HEK293 (cell line): ENCODE results near the gene KDM3B.

Experiments
- CTCF ChIA-PET: fragments of 350-600 bp; formaldehyde crosslinking; extraction: SDS; loops from one replicate; lab custom pipeline; 2021; ENCODE audit warnings: antibody characterized with exemption; lab: Yijun Ruan, JAX
- POLR2A ChIA-PET: fragments of 300-600 bp; formaldehyde crosslinking; extraction: SDS; loops from one replicate; lab custom pipeline; 2020; ENCODE audit warnings: antibody characterized with exemption, inconsistent platforms; lab: Yijun Ruan, JAX
- H3K27ac ChIP-seq: fragments of 200-500 bp; sonication (Bioruptor generic); 2 replicates; pipeline ENCODE4 v1.5.1; 2014; ENCODE audit warnings: low read depth, low read length, control low read depth, inconsistent platforms; ENCODE audit errors: extremely low read depth
- H3K36me3 ChIP-seq, 2 experiments: fragments of 200-500 bp in 1 of 2; sonication (Bioruptor generic) in 1 of 2; 1 replicate in 1 of 2; 2 replicates in 1 of 2; pipeline ENCODE4 v1.5.1; 2014 to 2017; ENCODE audit warnings: inconsistent platforms in 2 of 2, low read length in 2 of 2; ENCODE audit not compliant: control insufficient read depth in 2 of 2, insufficient read depth in 1 of 2
- H3K4me1 ChIP-seq: fragments of 200-500 bp; sonication (Bioruptor generic); 2 replicates; pipeline ENCODE4 v1.5.1; 2014; ENCODE audit warnings: mild to moderate bottlenecking, low read length, inconsistent platforms; ENCODE audit not compliant: control insufficient read depth, insufficient read depth
- H3K4me3 ChIP-seq: 2 replicates; pipeline ENCODE4 v1.5.1; 2011; ENCODE audit warnings: low read depth, mild to moderate bottlenecking, control low read depth, low read length, moderate library complexity
- H3K9me3 ChIP-seq: fragments of 200-500 bp; sonication (Bioruptor generic); 2 replicates; pipeline ENCODE4 v1.5.1; 2014; ENCODE audit warnings: low read depth, low read length, inconsistent platforms; ENCODE audit not compliant: control insufficient read depth, insufficient read depth
- CTCF ChIP-seq: fragments of 450-650 bp; formaldehyde crosslinking; IDR thresholded peaks from 2 replicates; pipeline ENCODE4 v1.5.1; 2016; ENCODE audit warnings: missing biosample characterization, missing genetic modification characterization
- GLIS1 ChIP-seq: fragments of 450-650 bp; formaldehyde crosslinking; IDR thresholded peaks from 2 replicates; pipeline ENCODE4 v1.5.1; 2016; ENCODE audit warnings: missing biosample characterization, missing genetic modification characterization
- HOXA7 ChIP-seq: sonication (generic); formaldehyde crosslinking; IDR thresholded peaks from 2 replicates; pipeline ENCODE4 v1.8.1; 2022; ENCODE audit warnings: missing genetic modification reagents, borderline replicate concordance
- OSR2 ChIP-seq: fragments of 450-650 bp; formaldehyde crosslinking; IDR thresholded peaks from 2 replicates; pipeline ENCODE4 v1.5.1; 2016; ENCODE audit warnings: missing biosample characterization, missing genetic modification characterization
- PRDM1 ChIP-seq: fragments of 450-650 bp; formaldehyde crosslinking; IDR thresholded peaks from 2 replicates; pipeline ENCODE4; 2016; ENCODE audit warnings: missing biosample characterization, missing genetic modification characterization
- ZBTB20 ChIP-seq: fragments of 450-650 bp; formaldehyde crosslinking; IDR thresholded peaks from 2 replicates; pipeline ENCODE4 v1.5.1; 2016; ENCODE audit warnings: missing biosample characterization, missing genetic modification characterization
- ZIC2 ChIP-seq: fragments of 450-650 bp; formaldehyde crosslinking; IDR thresholded peaks from 2 replicates; pipeline ENCODE4 v1.5.1; 2016; ENCODE audit warnings: missing biosample characterization, missing genetic modification characterization
- ZNF114 ChIP-seq: fragments of 450-650 bp; formaldehyde crosslinking; IDR thresholded peaks from 2 replicates; pipeline ENCODE4 v1.5.0; 2017; ENCODE audit warnings: missing biosample characterization, missing genetic modification characterization
- ZNF24 ChIP-seq: fragments of 450-650 bp; formaldehyde crosslinking; IDR thresholded peaks from 2 replicates; pipeline ENCODE4 v1.5.1; 2016; ENCODE audit warnings: missing biosample characterization, missing genetic modification characterization
- ZNF324 ChIP-seq: fragments of 450-650 bp; formaldehyde crosslinking; IDR thresholded peaks from 2 replicates; pipeline ENCODE4 v1.5.1; 2016; ENCODE audit warnings: missing biosample characterization, missing genetic modification characterization
- ZNF350 ChIP-seq: fragments of 450-650 bp; formaldehyde crosslinking; IDR thresholded peaks from 2 replicates; pipeline ENCODE4 v1.5.0; 2017; ENCODE audit warnings: missing biosample characterization, mild to moderate bottlenecking, missing genetic modification characterization
- ZNF394 ChIP-seq: fragments of 450-650 bp; formaldehyde crosslinking; IDR thresholded peaks from 2 replicates; pipeline ENCODE4 v1.5.1; 2016; ENCODE audit warnings: missing biosample characterization, missing genetic modification characterization, mild to moderate bottlenecking, moderate library complexity, borderline replicate concordance
- ZNF514 ChIP-seq: fragments of 450-650 bp; formaldehyde crosslinking; IDR thresholded peaks from 2 replicates; pipeline ENCODE4 v1.5.1; 2016; ENCODE audit warnings: missing biosample characterization, missing genetic modification characterization
- ZNF544 ChIP-seq: fragments of 450-650 bp; formaldehyde crosslinking; IDR thresholded peaks from 2 replicates; pipeline ENCODE4 v1.5.0; 2017; ENCODE audit warnings: missing biosample characterization, missing genetic modification characterization
- ZNF549 ChIP-seq: fragments of 450-650 bp; IDR thresholded peaks from 2 replicates; pipeline ENCODE4 v1.5.1; 2018; ENCODE audit warnings: missing biosample characterization, missing genetic modification characterization, mild to moderate bottlenecking, inconsistent platforms, moderate library complexity
- ZNF629 ChIP-seq: fragments of 450-650 bp; formaldehyde crosslinking; IDR thresholded peaks from 2 replicates; pipeline ENCODE4 v1.5.1; 2017; ENCODE audit warnings: missing biosample characterization, missing genetic modification characterization
- ZNF76 ChIP-seq: fragments of 450-650 bp; formaldehyde crosslinking; IDR thresholded peaks from 2 replicates; pipeline ENCODE4; 2016; ENCODE audit warnings: low read depth, missing biosample characterization, missing genetic modification characterization, borderline replicate concordance
- ZNF792 ChIP-seq: fragments of 450-650 bp; formaldehyde crosslinking; IDR thresholded peaks from 2 replicates; pipeline ENCODE4 v1.5.1; 2016; ENCODE audit warnings: missing biosample characterization, missing genetic modification characterization
- ZNF830 ChIP-seq: fragments of 450-650 bp; IDR thresholded peaks from 2 replicates; pipeline ENCODE4 v1.5.0; 2018; ENCODE audit warnings: missing biosample characterization, missing genetic modification characterization, low read depth, mild to moderate bottlenecking, moderate library complexity
- ZXDB ChIP-seq: fragments of 450-650 bp; formaldehyde crosslinking; IDR thresholded peaks from 2 replicates; pipeline ENCODE4 v1.5.1; 2016; ENCODE audit warnings: missing biosample characterization, missing genetic modification characterization
- TF ChIP-seq, protein P1 (sequence below): IDR thresholded peaks from 2 replicates; pipeline ENCODE4 v1.6.1; 2011; ENCODE audit warnings: mild to moderate bottlenecking, low read depth, low read length, borderline replicate concordance
- TF ChIP-seq, protein P2 (sequence below): fragments of 450-650 bp; formaldehyde crosslinking; IDR thresholded peaks from 2 replicates; pipeline ENCODE4 v1.5.1; 2016; ENCODE audit warnings: missing biosample characterization, missing genetic modification characterization
- TF ChIP-seq, protein P3 (sequence below): fragments of 450-650 bp; formaldehyde crosslinking; IDR thresholded peaks from 2 replicates; pipeline ENCODE4 v1.5.1; 2016; ENCODE audit warnings: missing biosample characterization, missing genetic modification characterization

Gene KDM3B

DNA sequence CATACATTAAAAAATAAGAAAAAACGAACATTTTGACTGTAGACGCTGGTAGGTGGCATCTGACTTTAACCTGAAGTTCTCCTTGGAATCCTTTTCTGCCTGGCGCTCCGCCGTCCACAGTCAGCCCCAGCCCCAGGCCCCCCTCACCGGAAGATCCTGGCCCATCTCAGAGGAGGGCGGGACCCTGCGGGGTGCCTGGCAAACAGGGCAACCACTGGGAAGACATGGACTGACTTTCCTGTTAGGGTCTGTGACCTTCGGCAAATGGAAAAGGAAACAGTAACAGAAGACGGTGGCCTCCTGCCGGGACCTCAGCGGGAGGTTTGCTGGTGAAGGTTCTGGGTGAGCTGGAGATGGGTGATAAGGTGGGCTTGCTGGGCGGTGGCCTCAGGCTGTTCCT is 101.1 kb downstream of the KDM3B start:
- ChIA-PET POLR2A (no interaction called here), CTCF (no interaction called here)
- TF ChIP-seq GLIS1 (tag by site-specific recombination) (0 out of 2 replicates have a peak, but pooled peaks have one; percentile 8), ZBTB20 (tag by site-specific recombination) (no peak), ZIC2 (peak; percentile 83)
- no peak overlapping the region for H3K4me3 ChIP-seq
- 0 out of 2 replicates have a peak, but pooled peaks cover 2% of the 10 kb centered on the region for H3K4me1 ChIP-seq
- H3K36me3 ChIP-seq, result no peaks in the 10 kb centered on the region
- H3K27ac ChIP-seq, result no peak overlapping the region
- H3K9me3 ChIP-seq, result no peaks in the 10 kb centered on the region

DNA sequence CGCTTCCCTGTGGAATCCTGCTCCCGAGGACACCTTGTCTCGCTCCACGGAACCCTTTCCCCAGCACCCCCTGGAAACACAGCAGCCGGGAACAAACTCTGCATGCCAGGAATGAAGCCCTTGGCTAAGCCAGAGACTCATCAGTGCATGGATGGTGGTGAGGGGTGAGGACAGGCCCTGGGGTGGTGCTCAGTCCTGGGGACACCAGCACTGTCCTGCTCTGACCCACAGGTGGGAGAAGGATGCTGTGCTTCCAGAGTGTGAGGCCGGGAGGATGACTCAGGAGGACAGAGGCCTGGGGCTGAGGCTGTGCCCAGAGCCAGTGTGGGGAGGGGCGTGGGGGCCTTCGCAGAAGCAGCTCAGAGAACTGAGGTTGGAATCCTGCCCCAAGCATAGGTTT is 101.6 kb downstream of the KDM3B start:
- ChIA-PET CTCF (interaction anchor here (2.1 to 2.5 kb wide), 2 partner anchors 10 to 50 kb away, joined by 8 to 16 read pairs; no protein-coding TSS in a partner anchor), POLR2A (interaction anchor here (2.5 kb wide), 1 partner anchor 11 kb away, joined by 10 read pairs; the partner anchor contains the start of gene EGR1)
- TF ChIP-seq ZNF830 (no peak), ZNF394 (tag by site-specific recombination) (no peak), ZNF324 (tag by site-specific recombination) (no peak), ZNF76 (tag by site-specific recombination) (no peak), HOXA7 (no peak), ZNF350 (tag by site-specific recombination) (no peak), ZNF792 (tag by site-specific recombination) (no peak)
- H3K27ac ChIP-seq, result no peak overlapping the region
- no peaks in the 10 kb centered on the region for H3K36me3 ChIP-seq
- H3K4me3 ChIP-seq, result no peak overlapping the region
- no peaks in the 10 kb centered on the region for H3K9me3 ChIP-seq
- H3K4me1 ChIP-seq, result 0 out of 2 replicates have a peak, but pooled peaks cover 2% of the 10 kb centered on the region

DNA sequence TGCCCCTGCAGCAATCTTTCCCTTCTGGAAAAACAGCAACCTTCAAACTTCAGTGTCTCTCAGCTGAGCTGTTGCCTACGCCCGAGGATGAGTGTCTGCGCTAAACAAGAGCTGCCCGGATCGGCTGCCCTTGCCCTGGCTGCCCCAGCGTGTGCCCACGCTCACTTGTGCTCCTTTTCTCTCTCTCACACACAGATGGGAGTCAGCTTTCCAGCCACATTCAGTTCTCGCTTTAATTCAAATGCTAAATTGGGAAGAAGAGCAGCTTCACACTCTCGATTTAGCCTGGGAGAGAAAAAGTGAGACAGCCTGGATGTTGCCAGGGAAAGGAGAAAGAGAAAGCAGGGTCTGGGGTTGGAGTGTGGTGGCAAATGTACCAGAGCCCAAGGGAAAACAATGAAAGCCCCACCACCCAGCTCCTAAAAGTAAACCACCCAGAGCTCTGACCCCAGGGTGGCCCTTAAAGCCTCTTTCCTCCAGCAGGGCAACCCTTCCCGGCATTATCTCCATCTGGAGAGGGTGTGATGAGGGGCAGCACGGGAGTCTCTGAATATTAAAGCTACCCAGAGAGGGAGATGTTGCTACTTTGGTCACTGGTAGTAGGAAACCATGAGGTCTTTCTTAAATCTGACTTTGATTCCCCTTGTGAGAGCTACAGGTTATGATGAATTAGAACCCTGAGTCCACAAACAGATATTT is 102.9 kb downstream of the KDM3B start:
- Histone ChIP-seq H3K9me3 (no peaks in the 10 kb centered on the region), H3K4me1 (no peaks in the 10 kb centered on the region), H3K4me3 (no peak overlapping the region), H3K27ac (no peak overlapping the region), H3K36me3 (no peaks in the 10 kb centered on the region)
- TF ChIP-seq, protein P1, sequence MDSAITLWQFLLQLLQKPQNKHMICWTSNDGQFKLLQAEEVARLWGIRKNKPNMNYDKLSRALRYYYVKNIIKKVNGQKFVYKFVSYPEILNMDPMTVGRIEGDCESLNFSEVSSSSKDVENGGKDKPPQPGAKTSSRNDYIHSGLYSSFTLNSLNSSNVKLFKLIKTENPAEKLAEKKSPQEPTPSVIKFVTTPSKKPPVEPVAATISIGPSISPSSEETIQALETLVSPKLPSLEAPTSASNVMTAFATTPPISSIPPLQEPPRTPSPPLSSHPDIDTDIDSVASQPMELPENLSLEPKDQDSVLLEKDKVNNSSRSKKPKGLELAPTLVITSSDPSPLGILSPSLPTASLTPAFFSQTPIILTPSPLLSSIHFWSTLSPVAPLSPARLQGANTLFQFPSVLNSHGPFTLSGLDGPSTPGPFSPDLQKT, result no peak
- TF ChIP-seq ZNF629, result no peak
- no peak for TF ChIP-seq CTCF (tag by site-specific recombination)
- peak; percentile 70 for TF ChIP-seq PRDM1 (tag by site-specific recombination)
- TF ChIP-seq ZXDB (tag by site-specific recombination), result no peak
- no peak for TF ChIP-seq ZNF114 (tag by site-specific recombination)
- TF ChIP-seq ZNF514, result no peak
- TF ChIP-seq OSR2 (tag by site-specific recombination), result no peak
- TF ChIP-seq, protein P2, sequence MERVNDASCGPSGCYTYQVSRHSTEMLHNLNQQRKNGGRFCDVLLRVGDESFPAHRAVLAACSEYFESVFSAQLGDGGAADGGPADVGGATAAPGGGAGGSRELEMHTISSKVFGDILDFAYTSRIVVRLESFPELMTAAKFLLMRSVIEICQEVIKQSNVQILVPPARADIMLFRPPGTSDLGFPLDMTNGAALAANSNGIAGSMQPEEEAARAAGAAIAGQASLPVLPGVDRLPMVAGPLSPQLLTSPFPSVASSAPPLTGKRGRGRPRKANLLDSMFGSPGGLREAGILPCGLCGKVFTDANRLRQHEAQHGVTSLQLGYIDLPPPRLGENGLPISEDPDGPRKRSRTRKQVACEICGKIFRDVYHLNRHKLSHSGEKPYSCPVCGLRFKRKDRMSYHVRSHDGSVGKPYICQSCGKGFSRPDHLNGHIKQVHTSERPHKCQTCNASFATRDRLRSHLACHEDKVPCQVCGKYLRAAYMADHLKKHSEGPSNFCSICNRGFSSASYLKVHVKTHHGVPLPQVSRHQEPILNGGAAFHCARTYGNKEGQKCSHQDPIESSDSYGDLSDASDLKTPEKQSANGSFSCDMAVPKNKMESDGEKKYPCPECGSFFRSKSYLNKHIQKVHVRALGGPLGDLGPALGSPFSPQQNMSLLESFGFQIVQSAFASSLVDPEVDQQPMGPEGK (tag by site-specific recombination), result no peak
- TF ChIP-seq ZNF24 (tag by site-specific recombination), result no peak
- TF ChIP-seq ZNF549 (tag by site-specific recombination), result no peak
- TF ChIP-seq ZIC2, result 0 out of 2 replicates have a peak, but pooled peaks have one; percentile 18
- TF ChIP-seq, protein P3, sequence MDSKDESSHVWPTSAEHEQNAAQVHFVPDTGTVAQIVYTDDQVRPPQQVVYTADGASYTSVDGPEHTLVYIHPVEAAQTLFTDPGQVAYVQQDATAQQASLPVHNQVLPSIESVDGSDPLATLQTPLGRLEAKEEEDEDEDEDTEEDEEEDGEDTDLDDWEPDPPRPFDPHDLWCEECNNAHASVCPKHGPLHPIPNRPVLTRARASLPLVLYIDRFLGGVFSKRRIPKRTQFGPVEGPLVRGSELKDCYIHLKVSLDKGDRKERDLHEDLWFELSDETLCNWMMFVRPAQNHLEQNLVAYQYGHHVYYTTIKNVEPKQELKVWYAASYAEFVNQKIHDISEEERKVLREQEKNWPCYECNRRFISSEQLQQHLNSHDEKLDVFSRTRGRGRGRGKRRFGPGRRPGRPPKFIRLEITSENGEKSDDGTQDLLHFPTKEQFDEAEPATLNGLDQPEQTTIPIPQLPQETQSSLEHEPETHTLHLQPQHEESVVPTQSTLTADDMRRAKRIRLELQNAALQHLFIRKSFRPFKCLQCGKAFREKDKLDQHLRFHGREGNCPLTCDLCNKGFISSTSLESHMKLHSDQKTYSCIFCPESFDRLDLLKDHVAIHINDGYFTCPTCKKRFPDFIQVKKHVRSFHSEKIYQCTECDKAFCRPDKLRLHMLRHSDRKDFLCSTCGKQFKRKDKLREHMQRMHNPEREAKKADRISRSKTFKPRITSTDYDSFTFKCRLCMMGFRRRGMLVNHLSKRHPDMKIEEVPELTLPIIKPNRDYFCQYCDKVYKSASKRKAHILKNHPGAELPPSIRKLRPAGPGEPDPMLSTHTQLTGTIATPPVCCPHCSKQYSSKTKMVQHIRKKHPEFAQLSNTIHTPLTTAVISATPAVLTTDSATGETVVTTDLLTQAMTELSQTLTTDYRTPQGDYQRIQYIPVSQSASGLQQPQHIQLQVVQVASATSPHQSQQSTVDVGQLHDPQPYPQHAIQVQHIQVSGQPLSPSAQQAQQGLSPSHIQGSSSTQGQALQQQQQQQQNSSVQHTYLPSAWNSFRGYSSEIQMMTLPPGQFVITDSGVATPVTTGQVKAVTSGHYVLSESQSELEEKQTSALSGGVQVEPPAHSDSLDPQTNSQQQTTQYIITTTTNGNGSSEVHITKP (tag by site-specific recombination), result no peak
- no peak for TF ChIP-seq ZNF544 (tag by site-specific recombination)
- ChIA-PET CTCF (interaction anchor here (0.5 to 2.5 kb wide), 5 partner anchors 9 to 379 kb away, joined by 4 to 16 read pairs (median 5); no protein-coding TSS in a partner anchor), POLR2A (interaction anchor here (1.1 to 2.5 kb wide), 2 partner anchors 10 to 49 kb away, joined by 3 to 10 read pairs; partner anchors contain the start of gene EGR1)
